OCI-LY1 (cell line): ENCODE measurements around the gene NR6A1.

Experiments used
- H2AFZ ChIP-seq: fragments of 200-600 bp; sonication (generic), shearing (Covaris generic); 2 replicates; pipeline ENCODE4 v1.6.0; 2014; ENCODE audit warnings: antibody characterized with exemption, mild to moderate bottlenecking, low read length
- H3F3A ChIP-seq: fragments of 200-600 bp; sonication (generic), shearing (Covaris generic); 2 replicates; pipeline ENCODE4 v1.6.0; 2014; ENCODE audit warnings: mild to moderate bottlenecking, antibody characterized with exemption, low read length, moderate library complexity; ENCODE audit not compliant: insufficient read depth
- H3K27ac ChIP-seq: fragments of 200-600 bp; sonication (generic); 2 replicates; pipeline ENCODE4 v1.5.1; 2014; ENCODE audit warnings: low read length, mixed run types, mild to moderate bottlenecking, low read depth; ENCODE audit not compliant: poor library complexity, severe bottlenecking
- H3K27me3 ChIP-seq: fragments of 200-600 bp; sonication (generic); 2 replicates; pipeline ENCODE4 v1.6.0; 2014; ENCODE audit warnings: antibody characterized with exemption, mild to moderate bottlenecking, low read length, moderate library complexity; ENCODE audit not compliant: insufficient read depth
- H3K36me3 ChIP-seq: fragments of 200-600 bp; sonication (generic); 2 replicates; pipeline ENCODE4 v1.6.1; 2014; ENCODE audit warnings: mild to moderate bottlenecking, antibody characterized with exemption, low read length, moderate library complexity, mixed read lengths; ENCODE audit not compliant: insufficient read depth
- H3K4me1 ChIP-seq: fragments of 200-600 bp; sonication (generic); 2 replicates; pipeline ENCODE4 v1.5.1; 2014; ENCODE audit warnings: mild to moderate bottlenecking, low read length, moderate library complexity; ENCODE audit not compliant: insufficient read depth, severe bottlenecking
- H3K4me2 ChIP-seq: fragments of 200-600 bp; sonication (generic), shearing (Covaris generic); 2 replicates; pipeline ENCODE4 v1.6.1; 2014; ENCODE audit warnings: low read length
- H3K4me3 ChIP-seq: fragments of 200-600 bp; sonication (generic); 2 replicates; pipeline ENCODE4 v1.5.1; 2014; ENCODE audit warnings: low read length, low read depth, mild to moderate bottlenecking, mixed read lengths; ENCODE audit not compliant: poor library complexity, severe bottlenecking
- H3K79me2 ChIP-seq: fragments of 200-600 bp; shearing (Covaris generic); 2 replicates; pipeline ENCODE4 v1.6.1; 2016; ENCODE audit warnings: mixed run types, low read length, mixed read lengths; ENCODE audit not compliant: insufficient read depth
- H3K9ac ChIP-seq: fragments of 200-600 bp; sonication (generic), shearing (Covaris generic); 2 replicates; pipeline ENCODE4 v1.6.1; 2014; ENCODE audit warnings: mild to moderate bottlenecking, low read length, mixed read lengths
- H3K9me2 ChIP-seq: fragments of 200-600 bp; sonication (generic), shearing (Covaris generic); 2 replicates; pipeline ENCODE4 v1.6.1; 2014; ENCODE audit warnings: low read depth, mild to moderate bottlenecking, low read length, mixed read lengths
- H3K9me3 ChIP-seq: fragments of 200-600 bp; shearing (Covaris generic); 2 replicates; pipeline ENCODE4 v1.6.1; 2014; ENCODE audit warnings: low read length, mixed read lengths
- H4K20me1 ChIP-seq: fragments of 200-600 bp; sonication (generic), shearing (Covaris generic); 2 replicates; pipeline ENCODE4 v1.6.0; 2016; ENCODE audit warnings: mild to moderate bottlenecking, low read length; ENCODE audit not compliant: insufficient read depth
- EZH2 ChIP-seq: fragments of 200-600 bp; sonication (generic), shearing (Covaris generic); IDR thresholded peaks from 2 replicates; pipeline ENCODE4 v1.8.0; 2017; ENCODE audit warnings: borderline replicate concordance, mixed run types, mild to moderate bottlenecking, antibody characterized with exemption, low read length, moderate library complexity, mixed read lengths
- TF ChIP-seq, protein P1 (sequence below): fragments of 200-600 bp; sonication (generic), shearing (Covaris generic); IDR thresholded peaks from 2 replicates; pipeline ENCODE4 v1.5.1; 2017; ENCODE audit warnings: mild to moderate bottlenecking, antibody characterized with exemption, low read length, moderate library complexity, mixed read lengths

NR6A1 gene

DNA sequence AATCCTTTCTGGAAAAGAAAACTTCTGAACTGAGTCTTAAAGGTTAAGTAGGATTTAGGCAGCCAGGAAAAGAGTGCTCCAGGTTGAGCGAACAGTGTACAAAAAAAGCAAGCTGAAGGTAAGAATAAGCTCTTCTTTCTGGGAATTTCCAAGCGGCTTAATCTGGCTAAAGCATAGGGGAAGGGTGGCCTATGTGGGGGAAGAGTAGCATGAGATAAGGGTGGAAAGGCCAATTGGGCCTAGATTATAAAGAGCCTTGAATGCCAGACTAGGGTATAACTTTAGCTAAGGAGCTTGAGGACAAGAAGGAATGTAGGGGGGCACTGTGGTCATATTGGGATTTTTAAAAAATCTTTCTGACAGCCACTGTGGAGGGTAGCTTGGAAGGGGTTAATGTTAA lies 226.6 kb downstream of the NR6A1 start:
- no peaks in the 10 kb centered on the region for H3F3A ChIP-seq
- no peak overlapping the region for H3K4me3 ChIP-seq
- H3K79me2 ChIP-seq, result no peaks in the 10 kb centered on the region
- no peaks in the 10 kb centered on the region for H3K9me3 ChIP-seq
- H3K27me3 ChIP-seq, result no peaks in the 10 kb centered on the region
- H4K20me1 ChIP-seq, result no peaks in the 10 kb centered on the region
- no peak overlapping the region for H3K27ac ChIP-seq
- H2AFZ ChIP-seq, result no peak overlapping the region
- no peak overlapping the region for H3K4me2 ChIP-seq
- no peak overlapping the region for H3K9ac ChIP-seq
- H3K4me1 ChIP-seq, result no peaks in the 10 kb centered on the region
- no peak for TF ChIP-seq EZH2
- TF ChIP-seq, protein P1, sequence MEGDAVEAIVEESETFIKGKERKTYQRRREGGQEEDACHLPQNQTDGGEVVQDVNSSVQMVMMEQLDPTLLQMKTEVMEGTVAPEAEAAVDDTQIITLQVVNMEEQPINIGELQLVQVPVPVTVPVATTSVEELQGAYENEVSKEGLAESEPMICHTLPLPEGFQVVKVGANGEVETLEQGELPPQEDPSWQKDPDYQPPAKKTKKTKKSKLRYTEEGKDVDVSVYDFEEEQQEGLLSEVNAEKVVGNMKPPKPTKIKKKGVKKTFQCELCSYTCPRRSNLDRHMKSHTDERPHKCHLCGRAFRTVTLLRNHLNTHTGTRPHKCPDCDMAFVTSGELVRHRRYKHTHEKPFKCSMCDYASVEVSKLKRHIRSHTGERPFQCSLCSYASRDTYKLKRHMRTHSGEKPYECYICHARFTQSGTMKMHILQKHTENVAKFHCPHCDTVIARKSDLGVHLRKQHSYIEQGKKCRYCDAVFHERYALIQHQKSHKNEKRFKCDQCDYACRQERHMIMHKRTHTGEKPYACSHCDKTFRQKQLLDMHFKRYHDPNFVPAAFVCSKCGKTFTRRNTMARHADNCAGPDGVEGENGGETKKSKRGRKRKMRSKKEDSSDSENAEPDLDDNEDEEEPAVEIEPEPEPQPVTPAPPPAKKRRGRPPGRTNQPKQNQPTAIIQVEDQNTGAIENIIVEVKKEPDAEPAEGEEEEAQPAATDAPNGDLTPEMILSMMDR, result no peak
- H3K9me2 ChIP-seq, result no peaks in the 10 kb centered on the region
- H3K36me3 ChIP-seq, result no peaks in the 10 kb centered on the region

DNA sequence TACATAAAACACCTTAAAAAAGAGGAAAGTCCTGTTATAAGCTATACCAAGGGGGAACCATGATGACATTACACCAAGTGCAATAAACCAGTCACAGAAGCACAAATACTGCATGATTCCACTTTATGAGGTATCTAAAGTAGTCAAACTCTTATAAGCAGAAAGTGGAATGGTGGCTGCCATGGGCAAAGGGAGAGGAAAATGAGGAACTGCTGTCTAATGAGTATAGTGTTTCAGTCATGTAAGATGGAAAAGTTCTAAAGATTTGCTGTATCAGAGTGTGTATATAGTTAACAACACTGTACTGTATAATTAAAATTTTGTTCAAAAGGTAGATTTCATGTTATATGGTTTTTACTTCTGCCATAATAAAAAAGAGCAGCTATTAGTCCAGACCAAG lies 229.3 kb downstream of the NR6A1 start:
- Histone ChIP-seq H3K9me3 (no peaks in the 10 kb centered on the region), H3K4me2 (no peak overlapping the region), H3F3A (no peaks in the 10 kb centered on the region), H3K9me2 (no peaks in the 10 kb centered on the region), H3K9ac (no peak overlapping the region), H3K4me1 (no peaks in the 10 kb centered on the region), H3K36me3 (no peaks in the 10 kb centered on the region), H4K20me1 (no peaks in the 10 kb centered on the region), H3K27ac (no peak overlapping the region), H3K79me2 (no peaks in the 10 kb centered on the region), H3K27me3 (no peaks in the 10 kb centered on the region), H2AFZ (no peak overlapping the region), H3K4me3 (no peak overlapping the region)
- TF ChIP-seq, protein P1, result no peak
- TF ChIP-seq EZH2, result no peak

DNA sequence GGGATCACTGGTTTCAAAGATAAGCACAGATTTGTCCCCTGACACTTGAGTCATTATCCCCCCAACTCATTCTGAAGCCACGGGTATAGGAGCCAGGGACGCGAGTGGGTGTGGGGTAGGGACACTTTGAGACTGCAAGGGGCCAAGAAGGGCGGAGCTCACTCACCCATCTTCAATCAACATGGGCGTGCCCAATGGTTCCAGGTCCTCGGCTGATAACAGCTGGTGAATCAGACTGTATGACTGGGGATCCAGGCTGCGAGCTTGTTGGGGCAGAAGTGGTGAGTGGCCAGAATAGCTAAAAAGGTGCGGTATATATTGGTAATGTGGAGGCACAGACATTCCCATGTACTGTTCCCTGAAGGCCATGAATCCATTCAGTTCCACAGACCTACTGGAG lies 233.2 kb downstream of the NR6A1 start:
- H3K9me3 ChIP-seq, result no peaks in the 10 kb centered on the region
- no peaks in the 10 kb centered on the region for H3K9me2 ChIP-seq
- H3K27me3 ChIP-seq, result no peaks in the 10 kb centered on the region
- H3K4me3 ChIP-seq, result no peak overlapping the region
- H2AFZ ChIP-seq, result no peak overlapping the region
- H3K4me2 ChIP-seq, result no peak overlapping the region
- no peaks in the 10 kb centered on the region for H3K4me1 ChIP-seq
- no peaks in the 10 kb centered on the region for H3K36me3 ChIP-seq
- H3K79me2 ChIP-seq, result no peaks in the 10 kb centered on the region
- no peaks in the 10 kb centered on the region for H4K20me1 ChIP-seq
- no peaks in the 10 kb centered on the region for H3F3A ChIP-seq
- TF ChIP-seq, protein P1, result no peak
- no peak for TF ChIP-seq EZH2
- no peak overlapping the region for H3K9ac ChIP-seq
- no peak overlapping the region for H3K27ac ChIP-seq
